Endothelial cell of umbilical vein (primary cell): ENCODE measurements around the gene KCNJ6. TPM values are rescaled to one million over a fixed set of nuclear protein-coding genes. Genes with fewer than 3 reads are reported as not detected.

Experiments used
- BruUV-seq: library from RNA; stranded (reverse); fragments of 400-500 nt; replicated peaks from 2 replicates; lab custom pipeline; 2021; lab: Mats Ljungman, UMichigan
- CTCF ChIA-PET: fragments of 300-600, 350-600 bp; sonication (Branson Sonifier 250); formaldehyde crosslinking; loops from one replicate; lab custom pipeline; 2021; ENCODE audit warnings: antibody characterized with exemption, inconsistent platforms; lab: Charles Lee
- POLR2A ChIA-PET: fragments of 300-600, 350-600 bp; sonication (Branson Sonifier 250); formaldehyde crosslinking; loops from one replicate; lab custom pipeline; 2021; ENCODE audit warnings: antibody characterized with exemption, inconsistent platforms; lab: Charles Lee
- DNase-seq: peaks from one replicate; pipeline ENCODE4 v3.0.0-alpha.2; 2011; ENCODE audit warnings: low read depth, low spot score
- FAIRE-seq: peaks from 2 replicates; lab custom pipeline; 2011; peaks lifted over from hg19 to GRCh38; lab: Jason Lieb, UNC
- H2AFZ ChIP-seq: 2 replicates; pipeline ENCODE4 v1.6.0; 2012; ENCODE audit warnings: low read depth, low read length, control low read depth, inconsistent platforms
- H3K27ac ChIP-seq: 2 replicates; pipeline ENCODE4 v1.5.1; 2011; ENCODE audit warnings: low read depth, mild to moderate bottlenecking, control low read depth, low read length, moderate library complexity; ENCODE audit not compliant: insufficient read depth
- H3K27me3 ChIP-seq, 2 experiments: 2 replicates each; pipeline versions ENCODE4 v1.6.0 to v1.6.1; 2011; ENCODE audit warnings: low read length in 2 of 2, mixed read lengths in 1 of 2; ENCODE audit not compliant: control insufficient read depth in 2 of 2, insufficient read depth in 2 of 2
- H3K36me3 ChIP-seq, 2 experiments: 2 replicates in 1 of 2; 3 replicates in 1 of 2; pipeline ENCODE4 v1.5.1; 2011; ENCODE audit warnings: low read length in 2 of 2, mild to moderate bottlenecking in 1 of 2, moderate library complexity in 1 of 2; ENCODE audit not compliant: control insufficient read depth in 2 of 2, insufficient read depth in 2 of 2; ENCODE audit errors: extremely low read depth in 1 of 2
- H3K4me1 ChIP-seq: 3 replicates; pipeline ENCODE4 v1.5.1; 2011; ENCODE audit warnings: mild to moderate bottlenecking, low read length; ENCODE audit not compliant: control insufficient read depth, insufficient read depth; ENCODE audit errors: extremely low read depth
- H3K4me2 ChIP-seq: 2 replicates; pipeline ENCODE4 v1.6.1; 2011; ENCODE audit warnings: low read length, control low read depth, mixed read lengths; ENCODE audit not compliant: insufficient read depth
- H3K4me3 ChIP-seq, 3 experiments: fragments of 200-600 bp in 1 of 3; sonication (generic), shearing (Covaris generic) in 1 of 3; replicated peaks in 1 of 3; 2 replicates each; pipeline ENCODE4 v1.5.1; 2011 to 2016; ENCODE audit warnings: control low read depth in 3 of 3, low read length in 3 of 3, mild to moderate bottlenecking in 2 of 3, inconsistent platforms in 1 of 3, low read depth in 1 of 3, moderate library complexity in 1 of 3; ENCODE audit not compliant: insufficient read depth in 1 of 3
- H3K79me2 ChIP-seq: 2 replicates; pipeline ENCODE4 v1.6.0; 2012; ENCODE audit warnings: low read length, inconsistent platforms; ENCODE audit not compliant: control insufficient read depth, insufficient read depth
- H3K9ac ChIP-seq: replicated peaks from 2 replicates; pipeline ENCODE3; 2011; ENCODE audit warnings: low read length, control low read depth; ENCODE audit not compliant: insufficient read depth; ENCODE audit errors: extremely low read depth
- H3K9me1 ChIP-seq: replicated peaks from 3 replicates; pipeline ENCODE4 v1.6.0; 2011; ENCODE audit warnings: mild to moderate bottlenecking, low read length; ENCODE audit not compliant: control insufficient read depth, insufficient read depth; ENCODE audit errors: extremely low read depth
- H3K9me3 ChIP-seq: replicated peaks from 2 replicates; pipeline ENCODE4 v1.5.1; 2012; ENCODE audit warnings: low read length, inconsistent platforms; ENCODE audit not compliant: control insufficient read depth, insufficient read depth
- H4K20me1 ChIP-seq: replicated peaks from 2 replicates; pipeline ENCODE3; 2011; ENCODE audit warnings: mild to moderate bottlenecking, low read length; ENCODE audit not compliant: control insufficient read depth, insufficient read depth; ENCODE audit errors: extremely low read depth
- CTCF ChIP-seq, 2 donors: IDR thresholded peaks; 1 replicate in 1 of 2; 2 replicates in 1 of 2; pipeline ENCODE4 v1.5.1; 2011; ENCODE audit warnings: low read length in 2 of 2, mild to moderate bottlenecking in 2 of 2, moderate library complexity in 2 of 2, control low read depth in 1 of 2, inconsistent platforms in 1 of 2, low read depth in 1 of 2; ENCODE audit not compliant: insufficient read depth in 1 of 2; ENCODE audit errors: extremely low read depth in 1 of 2
- EZH2 ChIP-seq: IDR thresholded peaks from 2 replicates; pipeline ENCODE4 v1.6.1; 2012; ENCODE audit warnings: borderline replicate concordance, low read depth, mild to moderate bottlenecking, moderate library complexity, low read length, inconsistent platforms; ENCODE audit not compliant: severe bottlenecking
- FOS ChIP-seq: IDR thresholded peaks from 2 replicates; pipeline ENCODE4 v1.6.1; 2011; ENCODE audit warnings: mild to moderate bottlenecking, low read length, moderate library complexity, borderline replicate concordance; ENCODE audit not compliant: insufficient read depth
- GATA2 ChIP-seq: IDR thresholded peaks from 2 replicates; pipeline ENCODE4 v1.7.0; 2011; ENCODE audit warnings: low read depth, mild to moderate bottlenecking, moderate library complexity, mixed read lengths, low read length; ENCODE audit not compliant: insufficient read length, insufficient read depth
- JUN ChIP-seq: IDR thresholded peaks from 2 replicates; pipeline ENCODE4 v1.6.1; 2011; ENCODE audit warnings: borderline replicate concordance, low read depth; ENCODE audit not compliant: insufficient read length, insufficient read depth
- MAX ChIP-seq: IDR thresholded peaks from 2 replicates; pipeline ENCODE4 v1.6.1; 2011; ENCODE audit not compliant: insufficient read depth, insufficient read length
- MYC ChIP-seq: IDR thresholded peaks from one replicate; pipeline ENCODE4 v1.6.1; 2011; ENCODE audit warnings: mild to moderate bottlenecking, low read depth, low read length
- POLR2A ChIP-seq: IDR thresholded peaks from 2 replicates; pipeline ENCODE4 v1.6.1; 2012; ENCODE audit warnings: low read depth, mild to moderate bottlenecking, control low read depth, low read length
- POLR2AphosphoS5 ChIP-seq: IDR thresholded peaks from 2 replicates; pipeline ENCODE4 v1.6.1; 2012; ENCODE audit warnings: low read depth, mild to moderate bottlenecking, control low read depth, low read length, moderate library complexity; ENCODE audit not compliant: insufficient read depth
- dilution Hi-C: fragments of 300-500 bp; cut with MboI; formaldehyde crosslinking; loops from one replicate; pipeline ENCODE4 v1.15.0; 2019; ENCODE audit warnings: low sequenced_read_pairs; ENCODE audit not compliant: extremely low pct_ligation_motif_present
- intact Hi-C: fragments of 100-400 bp; cut with micrococcal nuclease; formaldehyde crosslinking; loops from one replicate; pipeline ENCODE4 v1.10.0; 2022
- polyA plus RNA-seq, 4 experiments: library from polyadenylated mRNA; depleted of rRNA in 3 of 4; stranded (reverse) in 3 of 4; unstranded in 1 of 4; fragments of >200 nt; gene quantifications; 2 replicates each; pipeline versions ENCODE4 v1.2.1 to v1.2.3, GENCODE V29; 2011 to 2012; ENCODE audit warnings: missing spikeins in 1 of 4
- total RNA-seq: library from RNA; stranded (reverse); gene quantifications from 2 replicates; pipeline ENCODE4 v1.2.3, GENCODE V29; 2021

The KCNJ6 gene
- total and polyA plus RNA-seq, 2 donors (not counting 3 experiments of a cell fraction or from before 2014, with no cell fraction given) = not detected

GRCh38 chr21:37769656-37770055, 146.6 kb downstream of the KCNJ6 start:
- dilution Hi-C loops = no loop called here
- Histone ChIP-seq H2AFZ (no peak overlapping the region), H3K4me3 (no peak overlapping the region), H3K27ac (no peak overlapping the region), H3K79me2 (no peaks in the 10 kb centered on the region), H3K9me3 (no peaks in the 10 kb centered on the region), H3K27me3 (peaks cover 0 to 6% of the 10 kb centered on the region in 2 experiments), H4K20me1 (no peaks in the 10 kb centered on the region), H3K4me2 (no peak overlapping the region), H3K9ac (no peak overlapping the region), H3K9me1 (no peaks in the 10 kb centered on the region), H3K36me3 (no peaks in the 10 kb centered on the region), H3K4me1 (no peaks in the 10 kb centered on the region)
- POLR2A ChIA-PET = no interaction called here
- intact Hi-C loops = no loop called here
- BruUV-seq = no TSS peak
- FAIRE-seq (no peak), DNase-seq (no peak)
- TF ChIP-seq CTCF (IDR thresholded peaks at IDR 0.05; ENCODE audit: extremely low read depth in 1 of 2, insufficient read depth in 1 of 2, low read depth in 1 of 2, low read length in 2 of 2) = no peak
- TF ChIP-seq MYC = no peak
- no peak for TF ChIP-seq EZH2
- TF ChIP-seq POLR2A = no peak
- no peak for TF ChIP-seq MAX
- TF ChIP-seq JUN = no peak
- no peak for TF ChIP-seq FOS
- TF ChIP-seq GATA2 = no peak
- TF ChIP-seq POLR2AphosphoS5 = no peak
- CTCF ChIA-PET = no interaction called here
